Fibroblast of lung (primary cell): ENCODE measurements around the gene ROBO1. TPM values are rescaled to one million over a fixed set of nuclear protein-coding genes. Genes with fewer than 3 reads are reported as not detected.

Source experiments
- DNase-seq, 2 donors: peaks; one replicate each; pipeline versions ENCODE4 v3.0.0 to v3.0.0-alpha.2; 2010; ENCODE audit warnings: low read depth in 2 of 2
- H2AFZ ChIP-seq: 2 replicates; pipeline ENCODE4 v1.5.1; 2012; ENCODE audit warnings: low read length, control low read depth, inconsistent platforms
- H3K27ac ChIP-seq: 2 replicates; pipeline ENCODE4 v1.5.1; 2011; ENCODE audit warnings: low read length, control low read depth; ENCODE audit not compliant: insufficient read depth
- H3K27me3 ChIP-seq: 2 replicates; pipeline ENCODE4 v1.5.1; 2011; ENCODE audit warnings: mild to moderate bottlenecking, low read length; ENCODE audit not compliant: control insufficient read depth, insufficient read depth
- H3K36me3 ChIP-seq: 2 replicates; pipeline ENCODE4 v1.5.1; 2011; ENCODE audit warnings: low read length; ENCODE audit not compliant: control insufficient read depth, insufficient read depth
- H3K4me1 ChIP-seq: 2 replicates; pipeline ENCODE4 v1.5.1; 2011; ENCODE audit warnings: low read length; ENCODE audit not compliant: control insufficient read depth, insufficient read depth; ENCODE audit errors: extremely low read depth
- H3K4me2 ChIP-seq: 2 replicates; pipeline ENCODE4 v1.5.1; 2011; ENCODE audit warnings: low read length, control low read depth; ENCODE audit not compliant: insufficient read depth; ENCODE audit errors: extremely low read depth
- H3K4me3 ChIP-seq, 4 experiments: fragments of 200-600 bp in 1 of 4; sonication (generic) in 1 of 4; replicated peaks in 1 of 4; 2 replicates each; pipeline ENCODE4 v1.5.1; 2011 to 2016; ENCODE audit warnings: low read length in 4 of 4, low read depth in 3 of 4, mild to moderate bottlenecking in 3 of 4, control low read depth in 2 of 4, inconsistent platforms in 1 of 4, mixed read lengths in 1 of 4; ENCODE audit not compliant: insufficient read depth in 1 of 4; ENCODE audit errors: control extremely low read depth in 1 of 4
- H3K79me2 ChIP-seq: 2 replicates; pipeline ENCODE4 v1.5.1; 2012; ENCODE audit warnings: mild to moderate bottlenecking, low read length, inconsistent platforms; ENCODE audit not compliant: control insufficient read depth, insufficient read depth
- H3K9ac ChIP-seq: 2 replicates; pipeline ENCODE4 v1.5.1; 2011; ENCODE audit warnings: mild to moderate bottlenecking, low read length, control low read depth; ENCODE audit not compliant: insufficient read depth
- H3K9me3 ChIP-seq: 2 replicates; pipeline ENCODE4 v1.5.1; 2012; ENCODE audit warnings: low read depth, low read length; ENCODE audit not compliant: control insufficient read depth, insufficient read depth
- H4K20me1 ChIP-seq: 2 replicates; pipeline ENCODE4 v1.5.1; 2011; ENCODE audit warnings: low read length; ENCODE audit not compliant: control insufficient read depth, insufficient read depth; ENCODE audit errors: extremely low read depth
- EZH2 ChIP-seq: IDR thresholded peaks from 2 replicates; pipeline ENCODE4 v1.5.1; 2012; ENCODE audit warnings: low read length, control low read depth, mild to moderate bottlenecking; ENCODE audit errors: missing control alignments
- polyA plus RNA-seq, 2 donors: library from polyadenylated mRNA; depleted of rRNA in 1 of 2; stranded (reverse) in 1 of 2; unstranded in 1 of 2; fragments of >200 nt; gene quantifications; 2 replicates each; pipeline ENCODE4 v1.2.1, GENCODE V29; 2011 to 2012; ENCODE audit warnings: missing spikeins in 1 of 2
- total RNA-seq: library from RNA; depleted of rRNA; stranded (reverse); fragments of >200 nt; gene quantifications from 2 replicates; pipeline ENCODE4 v1.2.1, GENCODE V29; 2014
- TF ChIP-seq, protein P1 (sequence below), 2 donors: IDR thresholded peaks in 1 of 2; conservative IDR thresholded peaks in 1 of 2; 1 replicate in 1 of 2; 2 replicates in 1 of 2; pipeline ENCODE4 v1.5.1; 2011 to 2012; ENCODE audit warnings: low read length in 2 of 2, control low read depth in 1 of 2, inconsistent platforms in 1 of 2, low read depth in 1 of 2, mild to moderate bottlenecking in 1 of 2

The ROBO1 gene
- total and polyA plus RNA-seq, 2 donors (not counting 1 experiment from before 2014, with no cell fraction given) = 53.8 to 104 TPM

DNA sequence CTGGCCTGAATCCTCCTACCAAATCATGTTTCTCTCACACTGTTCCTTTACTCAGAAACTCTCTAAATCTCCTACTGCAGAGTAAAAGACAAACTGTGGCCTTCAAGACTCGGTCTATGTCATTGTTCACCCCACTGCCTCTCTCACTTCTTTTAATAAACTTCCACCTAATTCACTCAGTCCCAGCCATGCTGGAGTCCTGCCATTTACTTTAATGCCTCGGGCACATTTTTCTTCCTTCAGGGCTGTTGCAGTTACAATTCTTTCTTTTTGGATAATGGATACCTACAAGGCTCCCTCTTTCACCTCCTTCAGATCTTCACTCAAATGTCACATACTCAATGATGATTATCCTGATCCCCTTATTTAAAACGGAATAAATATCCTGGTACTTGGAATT lies 955.6 kb downstream of the ROBO1 start:
- Histone ChIP-seq H3K9me3 (no peaks in the 10 kb centered on the region), H3K9ac (no peak overlapping the region), H3K27me3 (no peaks in the 10 kb centered on the region), H4K20me1 (no peaks in the 10 kb centered on the region), H3K4me1 (no peaks in the 10 kb centered on the region), H3K36me3 (no peaks in the 10 kb centered on the region), H3K79me2 (no peaks in the 10 kb centered on the region), H3K4me3 (no peak overlapping the region), H3K4me2 (no peak overlapping the region), H2AFZ (no peak overlapping the region), H3K27ac (no peak overlapping the region)
- no peak for DNase-seq
- TF ChIP-seq, protein P1, sequence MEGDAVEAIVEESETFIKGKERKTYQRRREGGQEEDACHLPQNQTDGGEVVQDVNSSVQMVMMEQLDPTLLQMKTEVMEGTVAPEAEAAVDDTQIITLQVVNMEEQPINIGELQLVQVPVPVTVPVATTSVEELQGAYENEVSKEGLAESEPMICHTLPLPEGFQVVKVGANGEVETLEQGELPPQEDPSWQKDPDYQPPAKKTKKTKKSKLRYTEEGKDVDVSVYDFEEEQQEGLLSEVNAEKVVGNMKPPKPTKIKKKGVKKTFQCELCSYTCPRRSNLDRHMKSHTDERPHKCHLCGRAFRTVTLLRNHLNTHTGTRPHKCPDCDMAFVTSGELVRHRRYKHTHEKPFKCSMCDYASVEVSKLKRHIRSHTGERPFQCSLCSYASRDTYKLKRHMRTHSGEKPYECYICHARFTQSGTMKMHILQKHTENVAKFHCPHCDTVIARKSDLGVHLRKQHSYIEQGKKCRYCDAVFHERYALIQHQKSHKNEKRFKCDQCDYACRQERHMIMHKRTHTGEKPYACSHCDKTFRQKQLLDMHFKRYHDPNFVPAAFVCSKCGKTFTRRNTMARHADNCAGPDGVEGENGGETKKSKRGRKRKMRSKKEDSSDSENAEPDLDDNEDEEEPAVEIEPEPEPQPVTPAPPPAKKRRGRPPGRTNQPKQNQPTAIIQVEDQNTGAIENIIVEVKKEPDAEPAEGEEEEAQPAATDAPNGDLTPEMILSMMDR (conservative IDR thresholded peaks at IDR 0.05 in 1 of 2, IDR thresholded peaks at IDR 0.05 in 1 of 2; ENCODE audit: low read depth in 1 of 2, low read length in 2 of 2) = no peak
- TF ChIP-seq EZH2 = no peak

- Histone ChIP-seq H2AFZ (no peak overlapping the region), H4K20me1 (no peaks in the 10 kb centered on the region), H3K27ac (no peak overlapping the region), H3K27me3 (no peaks in the 10 kb centered on the region), H3K4me1 (no peaks in the 10 kb centered on the region), H3K4me2 (no peak overlapping the region), H3K9ac (no peak overlapping the region), H3K36me3 (no peaks in the 10 kb centered on the region), H3K79me2 (no peaks in the 10 kb centered on the region), H3K9me3 (no peaks in the 10 kb centered on the region), H3K4me3 (no peak overlapping the region)
- no peak for TF ChIP-seq EZH2
- TF ChIP-seq, protein P1 (conservative IDR thresholded peaks at IDR 0.05 in 1 of 2, IDR thresholded peaks at IDR 0.05 in 1 of 2; ENCODE audit: low read depth in 1 of 2, low read length in 2 of 2) = no peak
- no peak for DNase-seq
These were observed 957.8 kb downstream of the ROBO1 start for GRCh38 chr3:78809966-78810365.

- H3K4me3 ChIP-seq = no peak overlapping the region
These were observed 963.4 kb downstream of the ROBO1 start for GRCh38 chr3:78804251-78805037.

More at GRCh38 chr3:78804251-78805037, 963.4 kb downstream of the ROBO1 start:
- Histone ChIP-seq H3K4me2 (no peak overlapping the region), H3K9me3 (no peaks in the 10 kb centered on the region), H3K79me2 (no peaks in the 10 kb centered on the region), H3K27me3 (no peaks in the 10 kb centered on the region), H3K4me1 (no peaks in the 10 kb centered on the region), H3K36me3 (no peaks in the 10 kb centered on the region), H4K20me1 (no peaks in the 10 kb centered on the region), H3K9ac (no peak overlapping the region), H2AFZ (no peak overlapping the region), H3K27ac (no peak overlapping the region)
- TF ChIP-seq, protein P1 (conservative IDR thresholded peaks at IDR 0.05 in 1 of 2, IDR thresholded peaks at IDR 0.05 in 1 of 2; ENCODE audit: low read depth in 1 of 2, low read length in 2 of 2) = no peak
- no peak for TF ChIP-seq EZH2
- DNase-seq = peak; percentile 76 to 91
